Measurements from ENCODE around the gene DOCK1.

Gene DOCK1

GRCh38 chr10:127145173-127145572 lies 239.9 kb downstream of the DOCK1 start:
- Mint-ChIP-seq H3K36me3 (ENCODE audit: low read depth) (peaks cover 11% of the 10 kb centered on the region), H3K27ac (no peak overlapping the region), H3K4me3 (no peak overlapping the region), H3K4me1 (peaks cover 39% of the 10 kb centered on the region), H3K9me3 (no peaks in the 10 kb centered on the region), H3K27me3 (ENCODE audit: low read depth, poor library complexity) (no peaks in the 10 kb centered on the region)
- TF ChIP-seq CTCF (IDR thresholded peaks at IDR 0.05) = no peak
- no peak for DNase-seq

GRCh38 chr10:127146661-127147060 lies 241.4 kb downstream of the DOCK1 start:
- TF ChIP-seq CTCF (IDR thresholded peaks at IDR 0.05) = no peak
- Mint-ChIP-seq H3K4me1 (peaks cover 44% of the 10 kb centered on the region), H3K9me3 (no peaks in the 10 kb centered on the region), H3K27ac (no peak overlapping the region), H3K27me3 (ENCODE audit: low read depth, poor library complexity) (no peaks in the 10 kb centered on the region), H3K4me3 (no peak overlapping the region), H3K36me3 (ENCODE audit: low read depth) (peaks cover 11% of the 10 kb centered on the region)
- DNase-seq = no peak

GRCh38 chr10:127148066-127148932 lies 243.1 kb downstream of the DOCK1 start:
- Mint-ChIP-seq H3K27ac (no peak overlapping the region), H3K9me3 (no peaks in the 10 kb centered on the region), H3K27me3 (ENCODE audit: low read depth, poor library complexity) (no peaks in the 10 kb centered on the region), H3K4me1 (peaks cover 45% of the 10 kb centered on the region), H3K36me3 (ENCODE audit: low read depth) (peaks cover 11% of the 10 kb centered on the region), H3K4me3 (no peak overlapping the region)
- DNase-seq = no peak
- no peak for TF ChIP-seq CTCF (IDR thresholded peaks at IDR 0.05)

GRCh38 chr10:127148933-127149220 lies 243.6 kb downstream of the DOCK1 start:
- TF ChIP-seq CTCF (IDR thresholded peaks at IDR 0.05) = no peak
- DNase-seq = no peak

GRCh38 chr10:127149501-127150081 lies 244.4 kb downstream of the DOCK1 start:
- peak; percentile 9 for DNase-seq
- Mint-ChIP-seq H3K4me3 (no peak overlapping the region), H3K4me1 (peaks cover 38% of the 10 kb centered on the region), H3K27me3 (ENCODE audit: low read depth, poor library complexity) (no peaks in the 10 kb centered on the region), H3K36me3 (ENCODE audit: low read depth) (peaks cover 6% of the 10 kb centered on the region), H3K27ac (no peak overlapping the region), H3K9me3 (no peaks in the 10 kb centered on the region)
- no peak for TF ChIP-seq CTCF (IDR thresholded peaks at IDR 0.05)

More at GRCh38 chr10:127148933-127149220, 243.6 kb downstream of the DOCK1 start:
- Mint-ChIP-seq H3K27me3 (ENCODE audit: low read depth, poor library complexity) (no peaks in the 10 kb centered on the region), H3K36me3 (ENCODE audit: low read depth) (peaks cover 10% of the 10 kb centered on the region), H3K4me1 (peaks cover 42% of the 10 kb centered on the region), H3K27ac (no peak overlapping the region), H3K9me3 (no peaks in the 10 kb centered on the region), H3K4me3 (no peak overlapping the region)

- Mint-ChIP-seq H3K27ac (no peak overlapping the region), H3K9me3 (no peaks in the 10 kb centered on the region), H3K4me3 (no peak overlapping the region), H3K27me3 (ENCODE audit: low read depth, poor library complexity) (no peaks in the 10 kb centered on the region), H3K4me1 (peaks cover 38% of the 10 kb centered on the region), H3K36me3 (ENCODE audit: low read depth) (peaks cover 6% of the 10 kb centered on the region)
- no peak for TF ChIP-seq CTCF (IDR thresholded peaks at IDR 0.05)
- DNase-seq = no peak
Observed at GRCh38 chr10:127150136-127150535, 244.9 kb downstream of the DOCK1 start.

Measured in nephron progenitor cell (in vitro differentiated cells).